Stimulated activated naive CD8-positive, alpha-beta T cell treated with anti-CD3 and anti-CD28 coated beads, Interleukin-15, Interleukin-2, amounts not matched to agents 100 ng/mL and 50 ng/mL, for 24 hours (primary cell): Measurements from ENCODE around the gene PKNOX1.
"Not testable (repeated sequence)": the region's sequence is repeated elsewhere in the genome, so short reads cannot be mapped to it uniquely, and the experiment has no call there.

ENCODE experiments used
- H3K27ac Mint-ChIP-seq: one replicate; pipeline ENCODE4 v1.8.0; 2021; ENCODE audit warnings: mild to moderate bottlenecking, mixed read lengths
- H3K27me3 Mint-ChIP-seq: one replicate; pipeline ENCODE4 v1.8.0; 2021; ENCODE audit warnings: mixed read lengths
- H3K36me3 Mint-ChIP-seq: one replicate; pipeline ENCODE4 v1.8.0; 2021; ENCODE audit warnings: low read depth, mixed read lengths
- H3K4me1 Mint-ChIP-seq: one replicate; pipeline ENCODE4 v1.8.0; 2021; ENCODE audit warnings: low read depth, mixed read lengths
- H3K4me3 Mint-ChIP-seq: one replicate; pipeline ENCODE4 v1.8.0; 2021; ENCODE audit warnings: mild to moderate bottlenecking, mixed read lengths
- H3K9me3 Mint-ChIP-seq: one replicate; pipeline ENCODE4 v1.8.0; 2021; ENCODE audit warnings: mixed read lengths

Gene PKNOX1

GRCh38 chr21:42938606-42938995, 35.8 kb upstream of the PKNOX1 start:
- H3K27me3 Mint-ChIP-seq, H3K36me3 Mint-ChIP-seq, H3K4me1 Mint-ChIP-seq, H3K4me3 Mint-ChIP-seq, H3K9me3 Mint-ChIP-seq, H3K27ac Mint-ChIP-seq: not testable (repeated sequence)

GRCh38 chr21:42939582-42940413, 34.6 kb upstream of the PKNOX1 start:
- Mint-ChIP-seq H3K36me3 (no peaks in the 10 kb centered on the region), H3K4me1 (peaks cover 4% of the 10 kb centered on the region), H3K4me3 (no peak overlapping the region), H3K27me3 (no peaks in the 10 kb centered on the region), H3K9me3 (no peaks in the 10 kb centered on the region), H3K27ac (no peak overlapping the region)

GRCh38 chr21:42941696-42942085, 32.7 kb upstream of the PKNOX1 start:
- no peaks in the 10 kb centered on the region for H3K36me3 Mint-ChIP-seq
- H3K4me3 Mint-ChIP-seq, result no peak overlapping the region
- H3K4me1 Mint-ChIP-seq, result peaks cover 4% of the 10 kb centered on the region
- no peak overlapping the region for H3K27ac Mint-ChIP-seq
- no peaks in the 10 kb centered on the region for H3K27me3 Mint-ChIP-seq
- H3K9me3 Mint-ChIP-seq, result no peaks in the 10 kb centered on the region

- no peaks in the 10 kb centered on the region for H3K9me3 Mint-ChIP-seq
- no peak overlapping the region for H3K27ac Mint-ChIP-seq
- no peaks in the 10 kb centered on the region for H3K27me3 Mint-ChIP-seq
- H3K4me1 Mint-ChIP-seq, result peaks cover 4% of the 10 kb centered on the region
- no peaks in the 10 kb centered on the region for H3K36me3 Mint-ChIP-seq
- H3K4me3 Mint-ChIP-seq, result no peak overlapping the region
Measured at GRCh38 chr21:42942244-42942643, 32.1 kb upstream of the PKNOX1 start.

- H3K27ac Mint-ChIP-seq, H3K4me1 Mint-ChIP-seq, H3K27me3 Mint-ChIP-seq, H3K4me3 Mint-ChIP-seq, H3K36me3 Mint-ChIP-seq, H3K9me3 Mint-ChIP-seq: not testable (repeated sequence)
Measured at GRCh38 chr21:42949094-42949755, 25.1 kb upstream of the PKNOX1 start.

GRCh38 chr21:42951193-42951592, 23.2 kb upstream of the PKNOX1 start:
- H3K9me3 Mint-ChIP-seq, H3K36me3 Mint-ChIP-seq, H3K4me3 Mint-ChIP-seq, H3K4me1 Mint-ChIP-seq, H3K27me3 Mint-ChIP-seq, H3K27ac Mint-ChIP-seq: not testable (repeated sequence)

GRCh38 chr21:42956824-42957630, 17.3 kb upstream of the PKNOX1 start:
- no peak overlapping the region for H3K4me3 Mint-ChIP-seq
- no peaks in the 10 kb centered on the region for H3K36me3 Mint-ChIP-seq
- no peaks in the 10 kb centered on the region for H3K4me1 Mint-ChIP-seq
- no peaks in the 10 kb centered on the region for H3K9me3 Mint-ChIP-seq
- H3K27ac Mint-ChIP-seq, result no peak overlapping the region
- H3K27me3 Mint-ChIP-seq, result no peaks in the 10 kb centered on the region

- H3K4me1 Mint-ChIP-seq, H3K9me3 Mint-ChIP-seq, H3K36me3 Mint-ChIP-seq, H3K27ac Mint-ChIP-seq, H3K27me3 Mint-ChIP-seq, H3K4me3 Mint-ChIP-seq: not testable (repeated sequence)
Measured at GRCh38 chr21:42958122-42958521, 16.2 kb upstream of the PKNOX1 start.

- no peaks in the 10 kb centered on the region for H3K27me3 Mint-ChIP-seq
- no peak overlapping the region for H3K27ac Mint-ChIP-seq
- no peaks in the 10 kb centered on the region for H3K36me3 Mint-ChIP-seq
- H3K4me1 Mint-ChIP-seq, result no peaks in the 10 kb centered on the region
- H3K9me3 Mint-ChIP-seq, result no peaks in the 10 kb centered on the region
- no peak overlapping the region for H3K4me3 Mint-ChIP-seq
Measured at GRCh38 chr21:42959728-42960127, 14.6 kb upstream of the PKNOX1 start.

GRCh38 chr21:42962380-42963007, 11.9 kb upstream of the PKNOX1 start:
- Mint-ChIP-seq H3K36me3 (no peaks in the 10 kb centered on the region), H3K27me3 (no peaks in the 10 kb centered on the region), H3K9me3 (no peaks in the 10 kb centered on the region), H3K27ac (no peak overlapping the region), H3K4me1 (no peaks in the 10 kb centered on the region), H3K4me3 (no peak overlapping the region)

GRCh38 chr21:42964086-42964485, 10.3 kb upstream of the PKNOX1 start:
- no peak overlapping the region for H3K27ac Mint-ChIP-seq
- no peaks in the 10 kb centered on the region for H3K36me3 Mint-ChIP-seq
- no peak overlapping the region for H3K4me3 Mint-ChIP-seq
- H3K4me1 Mint-ChIP-seq, result no peaks in the 10 kb centered on the region
- no peaks in the 10 kb centered on the region for H3K9me3 Mint-ChIP-seq
- no peaks in the 10 kb centered on the region for H3K27me3 Mint-ChIP-seq

GRCh38 chr21:42964546-42965210, 9.7 kb upstream of the PKNOX1 start:
- Mint-ChIP-seq H3K27me3 (no peaks in the 10 kb centered on the region), H3K4me3 (no peak overlapping the region), H3K4me1 (no peaks in the 10 kb centered on the region), H3K27ac (no peak overlapping the region), H3K36me3 (no peaks in the 10 kb centered on the region), H3K9me3 (no peaks in the 10 kb centered on the region)

- no peak overlapping the region for H3K27ac Mint-ChIP-seq
- no peaks in the 10 kb centered on the region for H3K27me3 Mint-ChIP-seq
- no peaks in the 10 kb centered on the region for H3K9me3 Mint-ChIP-seq
- H3K36me3 Mint-ChIP-seq, result no peaks in the 10 kb centered on the region
- H3K4me3 Mint-ChIP-seq, result no peak overlapping the region
- H3K4me1 Mint-ChIP-seq, result no peaks in the 10 kb centered on the region
Measured at GRCh38 chr21:42965211-42965560, 9.2 kb upstream of the PKNOX1 start.

GRCh38 chr21:42967616-42968015, 6.7 kb upstream of the PKNOX1 start:
- H3K9me3 Mint-ChIP-seq, result not testable (repeated sequence)

More at GRCh38 chr21:42967616-42968015, 6.7 kb upstream of the PKNOX1 start:
- not testable (repeated sequence) for H3K36me3 Mint-ChIP-seq, H3K4me3 Mint-ChIP-seq, H3K27ac Mint-ChIP-seq, H3K27me3 Mint-ChIP-seq, H3K4me1 Mint-ChIP-seq
